ENCODE data around the gene C2. TPM values are rescaled to one million over a fixed set of nuclear protein-coding genes. Genes with fewer than 3 reads are reported as not detected.
"Not testable (repeated sequence)": the region's sequence is repeated elsewhere in the genome, so short reads cannot be mapped to it uniquely, and the experiment has no call there.

Gene C2
- total RNA-seq, 1 experiment from 2014 or later: 0.96 TPM

- no TSS peak for BruUV-seq (replicated peaks)
- H3K79me2 ChIP-seq (ENCODE audit: low read depth): no peaks in the 10 kb centered on the region
- H3K36me3 ChIP-seq (ENCODE audit: low read depth): no peaks in the 10 kb centered on the region
- no peak overlapping the region for H3K4me2 ChIP-seq
- no peak for DNase-seq
- H3F3A ChIP-seq (ENCODE audit: insufficient read depth, low read depth): no peaks in the 10 kb centered on the region
- H3K9me2 ChIP-seq (ENCODE audit: insufficient read depth): no peaks in the 10 kb centered on the region
- no peaks in the 10 kb centered on the region for H3K9me3 ChIP-seq (ENCODE audit: insufficient read depth, low read depth)
- H4K20me1 ChIP-seq (ENCODE audit: insufficient read depth): no peaks in the 10 kb centered on the region
- no peak overlapping the region for H2AFZ ChIP-seq
- H3K4me3 ChIP-seq: no peak overlapping the region
- no peaks in the 10 kb centered on the region for H3K4me1 ChIP-seq (replicated peaks; ENCODE audit: insufficient read depth)
- ChIA-PET CTCF (no interaction called here), POLR2A (ENCODE audit: unreplicated experiment) (interaction anchor here (0.6 kb wide), 1 partner anchor 113 kb away, joined by 4 read pairs; the partner anchor contains the start of genes HSPA1A and HSPA1L)
- no peak overlapping the region for H3K27ac ChIP-seq
- H3K27me3 ChIP-seq (ENCODE audit: insufficient read depth, low read depth): no peaks in the 10 kb centered on the region
- no peak for TF ChIP-seq EZH2 (IDR thresholded peaks at IDR 0.05; ENCODE audit: low read depth)
- no peak for TF ChIP-seq CTCF (conservative IDR thresholded peaks at IDR 0.05)
- intact Hi-C loops (cut with micrococcal nuclease; ENCODE audit: unreplicated experiment): no loop called here
These were observed 550 bp downstream of the C2 start for GRCh38 chr6:31927863-31928671.

GRCh38 chr6:31928672-31928939, 1.1 kb downstream of the C2 start:
- DNase-seq: no peak
- Histone ChIP-seq H3F3A (ENCODE audit: insufficient read depth, low read depth) (no peaks in the 10 kb centered on the region), H3K9me3 (ENCODE audit: insufficient read depth, low read depth) (no peaks in the 10 kb centered on the region), H3K27me3 (ENCODE audit: insufficient read depth, low read depth) (no peaks in the 10 kb centered on the region), H3K27ac (no peak overlapping the region), H3K79me2 (ENCODE audit: low read depth) (no peaks in the 10 kb centered on the region), H3K4me3 (no peak overlapping the region), H3K9me2 (ENCODE audit: insufficient read depth) (no peaks in the 10 kb centered on the region), H3K4me2 (no peak overlapping the region), H4K20me1 (ENCODE audit: insufficient read depth) (no peaks in the 10 kb centered on the region), H2AFZ (no peak overlapping the region), H3K4me1 (replicated peaks; ENCODE audit: insufficient read depth) (no peaks in the 10 kb centered on the region), H3K36me3 (ENCODE audit: low read depth) (no peaks in the 10 kb centered on the region)
- TF ChIP-seq CTCF (conservative IDR thresholded peaks at IDR 0.05) (no peak), EZH2 (IDR thresholded peaks at IDR 0.05; ENCODE audit: low read depth) (no peak)
- ChIA-PET POLR2A (ENCODE audit: unreplicated experiment) (interaction anchor here (0.6 kb wide), 1 partner anchor 114 kb away, joined by 4 read pairs; the partner anchor contains the start of genes HSPA1A and HSPA1L), CTCF (no interaction called here)
- intact Hi-C loops (cut with micrococcal nuclease; ENCODE audit: unreplicated experiment): no loop called here
- BruUV-seq (replicated peaks): no TSS peak

GRCh38 chr6:31930962-31931361, 3.4 kb downstream of the C2 start:
- CTCF ChIA-PET: no interaction called here
- no TSS peak for BruUV-seq (replicated peaks)

GRCh38 chr6:31932137-31932536, 4.6 kb downstream of the C2 start:
- H3K27ac ChIP-seq; H3K79me2 ChIP-seq (ENCODE audit: low read depth); BruUV-seq (replicated peaks); H3K9me2 ChIP-seq (ENCODE audit: insufficient read depth); DNase-seq; H4K20me1 ChIP-seq (ENCODE audit: insufficient read depth); H3K4me3 ChIP-seq; H3F3A ChIP-seq (ENCODE audit: insufficient read depth, low read depth); H3K36me3 ChIP-seq (ENCODE audit: low read depth); H2AFZ ChIP-seq; H3K4me1 ChIP-seq (replicated peaks; ENCODE audit: insufficient read depth); H3K4me2 ChIP-seq; CTCF ChIA-PET; intact Hi-C loops (cut with micrococcal nuclease; ENCODE audit: unreplicated experiment); POLR2A ChIA-PET (ENCODE audit: unreplicated experiment); H3K9me3 ChIP-seq (ENCODE audit: insufficient read depth, low read depth); H3K27me3 ChIP-seq (ENCODE audit: insufficient read depth, low read depth): not testable (repeated sequence)

More at GRCh38 chr6:31930962-31931361, 3.4 kb downstream of the C2 start:
- H3K27me3 ChIP-seq (ENCODE audit: insufficient read depth, low read depth): no peaks in the 10 kb centered on the region
- no peak overlapping the region for H3K4me3 ChIP-seq
- no peak overlapping the region for H2AFZ ChIP-seq
- no peaks in the 10 kb centered on the region for H4K20me1 ChIP-seq (ENCODE audit: insufficient read depth)
- POLR2A ChIA-PET (ENCODE audit: unreplicated experiment): no interaction called here
- intact Hi-C loops (cut with micrococcal nuclease; ENCODE audit: unreplicated experiment): no loop called here
- H3K9me3 ChIP-seq (ENCODE audit: insufficient read depth, low read depth): no peaks in the 10 kb centered on the region
- H3K27ac ChIP-seq: no peak overlapping the region
- H3K4me2 ChIP-seq: no peak overlapping the region
- no peaks in the 10 kb centered on the region for H3K9me2 ChIP-seq (ENCODE audit: insufficient read depth)
- H3K79me2 ChIP-seq (ENCODE audit: low read depth): no peaks in the 10 kb centered on the region
- H3K4me1 ChIP-seq (replicated peaks; ENCODE audit: insufficient read depth): no peaks in the 10 kb centered on the region
- H3K36me3 ChIP-seq (ENCODE audit: low read depth): no peaks in the 10 kb centered on the region
- no peaks in the 10 kb centered on the region for H3F3A ChIP-seq (ENCODE audit: insufficient read depth, low read depth)
- no peak for DNase-seq
- TF ChIP-seq CTCF (conservative IDR thresholded peaks at IDR 0.05): no peak
- TF ChIP-seq EZH2 (IDR thresholded peaks at IDR 0.05; ENCODE audit: low read depth): no peak

All from PC-9 (cell line).